AG09309 (cell line): ENCODE results near the gene GPSM1.

Source experiments
- DNase-seq: peaks from one replicate; pipeline ENCODE4 v3.0.0-alpha.2; 2010; ENCODE audit warnings: low read depth
- H3K4me3 ChIP-seq: 2 replicates; pipeline ENCODE4 v1.5.1; 2011; ENCODE audit warnings: mild to moderate bottlenecking, low read depth, low read length, moderate library complexity; ENCODE audit not compliant: control insufficient read depth
- CTCF ChIP-seq: IDR thresholded peaks from 2 replicates; pipeline ENCODE4 v1.5.1; 2011; ENCODE audit warnings: mild to moderate bottlenecking, low read depth, low read length, inconsistent platforms; ENCODE audit not compliant: insufficient read depth, control insufficient read depth; ENCODE audit errors: missing control alignments

Gene GPSM1

GRCh38 chr9:136378170-136379002, 51.0 kb downstream of the GPSM1 start:
- no peak overlapping the region for H3K4me3 ChIP-seq
- TF ChIP-seq CTCF: no peak
- DNase-seq: no peak

- no peak for TF ChIP-seq CTCF
- DNase-seq: no peak
Measured at GRCh38 chr9:136379003-136379287, 51.6 kb downstream of the GPSM1 start.

GRCh38 chr9:136379401-136379800, 52.1 kb downstream of the GPSM1 start:
- DNase-seq: no peak
- H3K4me3 ChIP-seq: no peak overlapping the region
- TF ChIP-seq CTCF: no peak

More at GRCh38 chr9:136379003-136379287, 51.6 kb downstream of the GPSM1 start:
- no peak overlapping the region for H3K4me3 ChIP-seq

- H3K4me3 ChIP-seq: no peak overlapping the region
- TF ChIP-seq CTCF: no peak
- no peak for DNase-seq
Measured at GRCh38 chr9:136379891-136380290, 52.6 kb downstream of the GPSM1 start.

- no peak for TF ChIP-seq CTCF
- H3K4me3 ChIP-seq: no peak overlapping the region
- DNase-seq: no peak
Measured at GRCh38 chr9:136380381-136380780, 53.0 kb downstream of the GPSM1 start.

GRCh38 chr9:136381311-136381710, 54.0 kb downstream of the GPSM1 start:
- H3K4me3 ChIP-seq: no peak overlapping the region
- TF ChIP-seq CTCF: no peak
- no peak for DNase-seq
